GM19240 (cell line): Measurements from ENCODE around the gene MBTPS2.
"Not testable (repeated sequence)": the region's sequence is repeated elsewhere in the genome, so short reads cannot be mapped to it uniquely, and the experiment has no call there.

Experiments used
- DNase-seq: peaks from one replicate; pipeline ENCODE4 v3.0.0; 2011; ENCODE audit warnings: low spot score; ENCODE audit not compliant: insufficient read length

Gene MBTPS2

DNA sequence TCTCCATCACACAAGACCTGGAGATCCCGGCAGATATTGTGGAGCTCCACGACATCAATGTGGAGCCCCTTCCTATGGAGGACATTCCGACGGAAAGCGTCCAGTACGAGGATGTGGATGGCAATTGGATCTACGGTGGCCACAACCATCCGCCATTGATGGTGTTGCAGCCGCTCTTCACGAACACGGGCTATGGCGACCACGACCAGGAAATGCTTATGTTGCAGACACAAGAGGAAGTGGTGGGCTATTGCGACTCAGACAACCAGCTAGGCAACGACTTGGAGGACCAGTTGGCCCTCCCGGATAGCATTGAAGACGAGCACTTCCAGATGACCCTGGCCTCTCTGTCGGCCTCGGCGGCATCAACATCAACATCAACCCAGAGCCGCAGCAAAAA lies 17.1 kb downstream of the MBTPS2 start:
- DNase-seq = no peak

GRCh38 chrX:21863241-21863640 lies 23.8 kb downstream of the MBTPS2 start:
- no peak for DNase-seq

GRCh38 chrX:21865436-21865835 lies 26.0 kb downstream of the MBTPS2 start:
- DNase-seq = no peak

- DNase-seq = no peak
Observed at GRCh38 chrX:21870494-21870893, 31.1 kb downstream of the MBTPS2 start.

GRCh38 chrX:21873063-21873775 lies 33.8 kb downstream of the MBTPS2 start:
- DNase-seq = no peak

- not testable (repeated sequence) for DNase-seq
Observed at GRCh38 chrX:21874182-21874581, 34.8 kb downstream of the MBTPS2 start.

DNA sequence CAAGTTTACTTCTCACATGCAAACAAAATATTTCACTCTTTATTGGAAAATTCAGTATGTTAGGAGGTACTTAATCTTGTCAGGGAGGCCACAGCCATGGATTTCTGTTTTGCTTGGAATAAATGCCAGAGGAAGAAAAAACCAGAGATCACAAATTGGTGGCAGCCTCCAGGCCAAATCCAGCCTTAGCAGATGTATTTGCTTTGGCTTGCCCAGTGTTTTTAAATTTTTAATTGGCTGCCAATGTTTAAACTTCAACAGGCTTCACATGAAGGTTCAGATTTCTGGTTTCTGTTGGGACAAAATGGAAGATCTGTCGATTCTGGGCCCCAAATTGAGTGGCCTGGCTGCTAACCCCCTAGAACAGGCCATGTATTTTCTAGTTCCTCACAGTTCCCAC lies 35.6 kb downstream of the MBTPS2 start:
- DNase-seq = no peak

GRCh38 chrX:21881881-21882574 lies 42.6 kb downstream of the MBTPS2 start:
- DNase-seq = no peak

DNA sequence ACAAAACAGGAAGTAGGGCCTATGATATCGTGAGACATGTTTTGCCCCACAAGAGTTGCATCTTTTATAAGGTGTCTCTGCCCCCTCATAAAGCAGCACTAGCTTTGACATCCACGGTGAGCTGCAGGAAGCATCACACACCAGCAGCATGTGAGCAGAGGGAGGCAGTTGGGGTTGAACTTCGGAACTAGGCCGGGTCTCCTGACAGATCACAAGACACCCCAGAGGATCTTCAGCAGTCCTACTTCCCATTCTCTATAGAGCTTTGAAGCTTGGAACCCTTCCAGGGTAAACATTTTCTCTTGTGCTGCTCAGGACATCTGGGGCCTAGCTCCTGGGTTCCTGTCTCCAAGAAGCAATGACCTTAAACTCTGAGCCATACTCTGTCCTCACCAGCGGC lies 43.8 kb downstream of the MBTPS2 start:
- no peak for DNase-seq

GRCh38 chrX:21885568-21885967 lies 46.2 kb downstream of the MBTPS2 start:
- DNase-seq = no peak

DNA sequence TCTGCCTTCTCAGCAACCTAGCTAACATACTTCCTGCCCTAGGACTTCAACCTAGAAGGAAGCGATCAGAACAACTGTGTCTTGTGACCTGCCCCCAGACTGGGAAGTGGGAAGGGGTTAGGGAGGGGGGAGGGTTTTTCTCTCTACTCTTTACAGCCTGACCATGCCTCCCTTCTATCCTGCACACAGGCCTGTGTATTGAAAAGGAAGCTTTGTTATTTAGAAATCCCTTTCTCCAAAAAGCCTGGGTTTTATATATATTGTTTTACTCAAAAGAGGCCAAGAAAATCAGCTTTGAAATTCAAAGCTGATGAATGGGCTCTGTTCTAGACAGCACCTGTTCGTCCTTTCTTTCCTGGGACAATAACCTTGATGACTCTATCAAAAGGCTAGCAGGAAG lies 65.9 kb downstream of the MBTPS2 start:
- DNase-seq = no peak

DNA sequence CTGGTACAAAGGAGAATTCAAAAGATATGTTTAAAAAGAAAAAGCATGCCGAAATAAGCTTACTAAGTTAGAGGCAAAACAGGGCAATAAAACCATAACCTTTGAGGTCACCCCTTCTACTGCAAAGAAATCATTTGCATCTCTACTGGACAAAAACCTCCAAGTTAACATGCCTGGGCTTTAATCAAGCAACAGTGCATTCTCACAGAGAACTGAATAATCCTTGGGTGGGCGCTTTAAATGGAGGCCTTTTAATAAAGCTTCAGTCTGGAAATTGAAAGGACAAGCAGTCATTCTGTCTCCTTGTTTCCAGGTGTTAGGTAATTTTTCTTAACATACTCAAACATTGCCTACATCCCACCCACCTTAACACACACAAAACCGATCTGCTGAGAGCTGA lies 66.5 kb downstream of the MBTPS2 start:
- no peak for DNase-seq

GRCh38 chrX:21907260-21907659 lies 67.8 kb downstream of the MBTPS2 start:
- no peak for DNase-seq

DNA sequence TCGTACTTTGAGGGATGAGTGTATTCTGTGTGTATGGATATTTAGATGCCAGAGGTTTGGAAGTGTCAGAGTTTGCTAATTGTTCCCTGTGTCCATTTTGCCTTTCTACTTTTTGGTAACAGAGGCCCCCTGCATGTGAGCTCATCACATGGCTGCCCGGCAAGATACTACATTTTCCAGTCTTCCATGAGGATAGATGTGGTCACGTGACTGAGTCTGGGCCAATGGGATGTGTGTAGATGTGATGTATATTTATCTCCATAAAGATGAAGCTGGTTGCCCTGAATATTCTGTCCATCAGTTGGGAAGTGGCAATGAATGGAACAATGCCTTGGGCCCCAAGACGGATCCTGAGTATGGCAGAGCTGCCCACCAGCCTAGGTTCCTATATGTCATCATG lies 72.1 kb downstream of the MBTPS2 start:
- no peak for DNase-seq

DNA sequence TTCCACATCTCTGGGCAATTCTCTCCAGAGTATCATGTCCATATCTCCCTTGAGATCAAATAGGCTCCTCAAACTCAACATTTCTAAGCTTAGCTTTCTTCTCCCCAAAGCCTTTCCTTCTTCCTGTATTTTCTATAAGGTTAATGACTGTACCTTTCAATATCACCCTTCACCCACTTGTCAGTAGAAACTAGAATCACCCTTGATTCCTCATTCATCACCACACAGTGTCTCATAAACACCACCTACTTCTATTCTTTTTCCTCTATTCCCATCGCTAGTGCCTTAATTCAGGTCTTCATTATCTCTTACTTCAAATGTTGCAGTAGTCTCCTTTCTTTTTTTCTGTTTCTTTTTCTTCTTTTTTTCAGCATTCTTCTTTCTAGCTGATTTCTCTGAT lies 72.8 kb downstream of the MBTPS2 start:
- DNase-seq = no peak

- DNase-seq = no peak
Observed at GRCh38 chrX:21912989-21913388, 73.6 kb downstream of the MBTPS2 start.

GRCh38 chrX:21926116-21926515 lies 86.7 kb downstream of the MBTPS2 start:
- no peak for DNase-seq

DNA sequence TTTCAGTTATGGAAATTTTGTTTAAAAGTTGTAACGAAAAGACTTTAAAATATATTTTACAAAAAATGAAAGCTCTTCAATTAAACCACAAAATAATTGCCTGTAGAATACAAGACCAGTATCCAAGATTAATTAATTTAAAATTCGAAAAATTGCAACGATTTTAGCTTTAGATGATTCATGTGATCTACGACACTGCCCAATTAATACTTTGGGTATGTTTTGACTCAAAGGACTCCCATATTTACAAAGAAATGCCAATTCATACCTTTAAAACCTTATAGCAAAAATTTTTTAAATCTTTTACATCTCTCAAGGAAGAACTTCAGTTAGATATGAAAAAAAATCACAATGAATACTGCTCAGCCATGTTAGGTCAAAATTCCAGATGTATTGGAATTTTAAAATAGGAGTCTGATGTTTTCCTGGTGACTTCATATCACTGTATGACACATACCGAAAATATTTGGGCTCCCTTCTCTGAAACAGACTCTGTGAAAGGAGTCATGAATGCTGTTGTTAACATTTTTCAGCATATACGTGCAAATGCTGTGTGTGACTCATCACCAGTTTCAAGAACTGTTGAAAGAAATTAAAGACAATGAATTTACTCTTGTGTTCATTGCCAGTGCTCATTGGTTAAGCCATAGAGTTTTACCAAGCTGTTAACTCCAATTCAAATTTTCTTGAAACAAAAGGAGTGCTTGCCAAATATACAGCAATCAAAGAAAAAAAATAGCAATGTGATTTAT lies 87.3 kb downstream of the MBTPS2 start:
- DNase-seq = no peak

GRCh38 chrX:21929209-21929608 lies 89.8 kb downstream of the MBTPS2 start:
- DNase-seq = no peak

DNA sequence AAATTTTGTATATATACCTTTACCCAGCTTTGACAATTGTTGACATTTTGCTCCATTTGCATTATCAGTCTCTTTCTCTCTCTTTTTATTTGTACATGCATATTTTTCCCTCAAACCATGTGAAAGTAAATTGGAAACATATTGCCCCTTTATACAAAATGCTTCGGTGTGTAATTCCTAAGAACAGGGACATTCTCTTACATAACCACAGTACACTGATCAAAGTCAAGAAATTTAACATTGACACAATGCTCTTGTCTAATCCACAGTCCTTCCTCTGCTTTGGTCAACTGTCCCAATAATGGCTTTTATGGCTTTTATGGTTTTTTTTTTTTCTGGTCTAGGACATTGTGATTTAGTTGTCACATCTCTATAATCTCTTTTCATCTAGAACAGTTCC lies 91.6 kb downstream of the MBTPS2 start:
- DNase-seq = no peak

GRCh38 chrX:21932292-21933002 lies 93.0 kb downstream of the MBTPS2 start:
- no peak for DNase-seq

DNA sequence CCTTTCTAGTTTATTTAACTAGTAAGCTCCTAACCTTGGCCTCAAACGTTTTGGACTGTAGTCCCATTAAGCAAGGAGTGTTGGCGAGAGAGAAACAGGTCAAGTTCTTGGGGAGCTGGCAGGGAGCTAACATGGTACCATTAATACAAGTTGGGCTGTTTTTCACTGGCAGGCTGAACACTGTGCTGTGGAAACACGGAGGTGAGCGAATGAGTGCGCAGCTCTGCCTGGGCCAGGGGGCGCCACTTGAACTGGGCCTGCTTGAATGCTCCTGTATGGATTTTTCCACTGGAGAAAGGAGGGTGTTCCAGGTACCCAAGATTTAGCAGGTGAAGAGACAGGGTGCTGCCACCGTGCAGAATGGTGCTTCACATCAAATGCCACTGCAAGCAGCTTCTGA lies 93.7 kb downstream of the MBTPS2 start:
- DNase-seq = no peak
